ENCODE measurements around the gene APBA2.

Gene APBA2

DNA sequence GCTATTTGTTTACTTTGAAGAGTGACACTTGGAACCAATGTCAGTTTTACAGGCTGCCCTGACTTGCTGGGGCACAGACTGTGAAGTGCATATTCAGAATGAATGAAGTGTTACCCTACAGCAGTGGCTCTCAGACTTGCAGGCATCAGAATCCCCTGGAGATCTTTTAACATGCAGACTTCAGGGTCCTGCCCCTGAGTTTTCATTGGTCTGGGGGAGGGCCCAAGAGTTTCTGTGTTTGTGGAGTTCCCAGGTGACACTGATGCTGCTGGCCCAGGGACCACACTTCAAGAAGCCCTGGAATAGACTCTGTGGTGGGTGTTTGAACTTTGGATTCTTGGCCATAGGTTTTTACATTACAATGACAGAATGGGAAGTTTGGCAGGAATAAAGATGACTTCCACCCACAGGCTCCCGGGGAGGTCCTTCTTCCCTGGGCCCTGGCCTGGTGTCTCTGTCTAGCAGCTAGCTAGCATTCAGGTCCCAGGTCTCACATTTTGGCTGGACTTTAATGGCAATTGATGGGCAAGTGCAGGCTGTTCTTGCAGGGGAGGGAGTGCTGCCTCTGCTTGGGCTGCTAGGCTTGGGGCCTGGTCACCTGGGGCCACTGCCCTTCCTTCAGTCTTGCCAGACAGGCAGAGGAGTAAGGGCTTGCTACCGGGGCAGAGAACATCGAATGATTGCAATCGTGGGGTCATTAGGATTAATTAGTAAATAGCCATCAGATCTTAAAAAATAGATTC lies 149.0 kb downstream of the APBA2 start:
- H3K9me3 ChIP-seq, result no peaks in the 10 kb centered on the region; the same call in 1 of the 2 replicates
- H3K27me3 ChIP-seq, result no peaks in the 10 kb centered on the region
- TF ChIP-seq CTCF (IDR thresholded peaks at IDR 0.05; ENCODE audit: low read depth, low read length), result no peak
- no peak overlapping the region for H3K4me3 ChIP-seq (ENCODE audit: low read depth, low read length)
- DNase-seq, result no peak
- H3K36me3 ChIP-seq, result no peaks in the 10 kb centered on the region
- H3K4me1 ChIP-seq, result no peaks in the 10 kb centered on the region

- Histone ChIP-seq H3K27me3 (no peaks in the 10 kb centered on the region), H3K4me3 (ENCODE audit: low read depth, low read length) (no peak overlapping the region), H3K9me3 (no peaks in the 10 kb centered on the region; the same call in 1 of the 2 replicates), H3K4me1 (no peaks in the 10 kb centered on the region), H3K36me3 (no peaks in the 10 kb centered on the region)
- DNase-seq, result no peak
- TF ChIP-seq CTCF (IDR thresholded peaks at IDR 0.05; ENCODE audit: low read depth, low read length), result no peak
These were observed 149.8 kb downstream of the APBA2 start for GRCh38 chr15:29035336-29036285.

- no peaks in the 10 kb centered on the region for H3K27me3 ChIP-seq
- no peak for TF ChIP-seq CTCF (IDR thresholded peaks at IDR 0.05; ENCODE audit: low read depth, low read length)
- H3K4me1 ChIP-seq, result no peaks in the 10 kb centered on the region
- H3K9me3 ChIP-seq, result no peaks in the 10 kb centered on the region
- H3K4me3 ChIP-seq (ENCODE audit: low read depth, low read length), result no peak overlapping the region
- H3K36me3 ChIP-seq, result no peaks in the 10 kb centered on the region
- no peak for DNase-seq
These were observed 152.4 kb downstream of the APBA2 start for GRCh38 chr15:29037997-29038705.

DNA sequence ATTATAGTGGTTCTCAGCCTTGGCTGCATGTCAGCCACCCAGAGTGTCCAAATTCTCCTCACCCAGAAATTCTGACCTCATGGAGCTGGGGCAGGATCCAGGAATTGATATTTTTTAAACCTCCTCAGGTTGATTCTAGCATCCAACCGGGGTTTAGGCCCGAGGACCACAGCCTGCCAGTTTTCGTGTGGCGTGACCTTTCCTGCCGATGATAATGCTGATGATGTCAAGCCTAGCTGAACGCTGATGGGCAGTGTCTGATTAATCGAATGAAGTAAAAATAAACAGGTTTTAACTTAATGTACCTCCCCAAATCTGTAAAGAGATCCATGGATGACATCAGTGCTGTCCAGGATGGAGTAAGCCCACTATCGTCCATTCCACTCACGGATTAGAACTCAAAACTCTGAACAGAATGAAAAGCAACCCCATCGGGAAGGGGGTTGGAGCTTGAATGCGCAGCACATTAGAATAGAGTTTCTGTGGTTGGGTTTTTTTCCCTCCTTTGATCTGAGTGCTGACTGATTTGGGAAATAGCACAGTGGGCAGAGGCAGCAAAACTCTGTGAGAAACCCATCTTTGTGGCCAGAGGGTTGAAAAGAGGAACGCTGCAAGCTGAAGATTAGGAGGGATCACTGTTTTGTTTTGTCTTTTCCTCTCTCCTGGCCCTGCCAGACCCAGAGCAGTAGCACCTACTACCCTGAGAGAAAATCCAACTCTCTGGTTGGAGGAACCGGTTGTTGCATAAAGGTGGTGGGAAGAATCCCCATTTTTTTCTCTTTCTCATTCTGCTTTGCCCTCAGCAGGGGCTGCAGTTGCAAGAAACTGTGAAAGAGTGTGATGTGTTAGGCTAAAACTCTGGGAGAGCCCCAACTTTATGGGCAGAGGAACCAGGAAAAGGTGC lies 153.9 kb downstream of the APBA2 start:
- H3K9me3 ChIP-seq, result no peaks in the 10 kb centered on the region
- TF ChIP-seq CTCF (IDR thresholded peaks at IDR 0.05; ENCODE audit: low read depth, low read length), result no peak
- H3K4me3 ChIP-seq (ENCODE audit: low read depth, low read length), result no peak overlapping the region
- H3K36me3 ChIP-seq, result no peaks in the 10 kb centered on the region
- no peak for DNase-seq
- no peaks in the 10 kb centered on the region for H3K27me3 ChIP-seq
- no peaks in the 10 kb centered on the region for H3K4me1 ChIP-seq

DNA sequence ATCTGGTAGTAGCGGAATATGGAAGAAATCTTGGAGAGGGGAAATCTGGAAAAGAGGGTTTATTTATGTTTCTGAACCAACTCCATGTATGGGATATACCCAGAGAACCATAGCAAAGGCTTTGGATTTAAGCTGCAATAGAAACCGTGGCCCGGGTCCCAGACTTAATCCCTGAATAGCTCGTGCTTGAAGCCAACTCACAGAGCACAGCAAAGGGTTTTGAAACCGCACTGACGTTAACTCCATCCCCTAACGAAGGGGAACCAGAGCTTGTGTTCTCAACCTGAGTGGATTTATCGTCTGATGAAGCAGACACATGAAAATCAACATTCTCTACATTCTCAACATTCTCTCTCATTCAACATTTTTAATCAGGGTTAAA lies 154.6 kb downstream of the APBA2 start:
- H3K27me3 ChIP-seq, result no peaks in the 10 kb centered on the region
- no peaks in the 10 kb centered on the region for H3K36me3 ChIP-seq
- no peak for DNase-seq
- H3K4me3 ChIP-seq (ENCODE audit: low read depth, low read length), result no peak overlapping the region
- no peak for TF ChIP-seq CTCF (IDR thresholded peaks at IDR 0.05; ENCODE audit: low read depth, low read length)
- no peaks in the 10 kb centered on the region for H3K9me3 ChIP-seq
- no peaks in the 10 kb centered on the region for H3K4me1 ChIP-seq

Data from BE2C (cell line).